Keratinocyte (primary cell): ENCODE data around the gene FRRS1L. TPM values are rescaled to one million over a fixed set of nuclear protein-coding genes. Genes with fewer than 3 reads are reported as not detected.

ENCODE experiments used
- DNase-seq: peaks from one replicate; pipeline ENCODE4 v3.0.0-alpha.2; 2011; ENCODE audit warnings: low read depth, missing footprints, low spot score
- FAIRE-seq: peaks from 2 replicates; lab custom pipeline; 2011; peaks lifted over from hg19 to GRCh38; lab: Jason Lieb, UNC
- H2AFZ ChIP-seq: 2 replicates; pipeline ENCODE4 v1.6.0; 2012; ENCODE audit warnings: low read length, control low read depth, inconsistent platforms; ENCODE audit not compliant: control insufficient read depth
- H3K27ac ChIP-seq: 2 replicates; pipeline ENCODE4 v1.5.1; 2011; ENCODE audit warnings: low read length; ENCODE audit not compliant: control insufficient read depth, insufficient read depth
- H3K27me3 ChIP-seq: 3 replicates; pipeline ENCODE4 v1.6.0; 2011; ENCODE audit warnings: low read length; ENCODE audit not compliant: control insufficient read depth, insufficient read depth; ENCODE audit errors: extremely low read depth
- H3K36me3 ChIP-seq, 2 experiments: 2 replicates in 1 of 2; 3 replicates in 1 of 2; pipeline ENCODE4 v1.5.1; 2011; ENCODE audit warnings: low read length in 2 of 2, mild to moderate bottlenecking in 1 of 2; ENCODE audit not compliant: control insufficient read depth in 2 of 2, insufficient read depth in 2 of 2; ENCODE audit errors: extremely low read depth in 1 of 2
- H3K4me1 ChIP-seq: 3 replicates; pipeline ENCODE4 v1.5.1; 2011; ENCODE audit warnings: low read length; ENCODE audit not compliant: control insufficient read depth, insufficient read depth; ENCODE audit errors: extremely low read depth
- H3K4me2 ChIP-seq: 3 replicates; pipeline ENCODE4 v1.6.0; 2011; ENCODE audit warnings: low read depth, low read length; ENCODE audit not compliant: control insufficient read depth, insufficient read depth; ENCODE audit errors: extremely low read depth
- H3K4me3 ChIP-seq, 3 experiments: fragments of 200-600 bp in 1 of 3; sonication (generic) in 1 of 3; 2 replicates in 2 of 3; 3 replicates in 1 of 3; pipeline ENCODE4 v1.5.1; 2011 to 2016; ENCODE audit warnings: low read length in 3 of 3, mild to moderate bottlenecking in 3 of 3, control low read depth in 2 of 3, inconsistent platforms in 1 of 3, low read depth in 1 of 3, mixed read lengths in 1 of 3, mixed run types in 1 of 3, moderate library complexity in 1 of 3; ENCODE audit not compliant: control insufficient read depth in 2 of 3, insufficient read depth in 2 of 3; ENCODE audit errors: extremely low read depth in 1 of 3
- H3K79me2 ChIP-seq: 2 replicates; pipeline ENCODE4 v1.6.0; 2012; ENCODE audit warnings: low read length; ENCODE audit not compliant: control insufficient read depth, insufficient read depth
- H3K9ac ChIP-seq: 3 replicates; pipeline ENCODE4 v1.6.0; 2011; ENCODE audit warnings: low read length; ENCODE audit not compliant: control insufficient read depth, insufficient read depth; ENCODE audit errors: extremely low read depth
- H3K9me1 ChIP-seq: 3 replicates; pipeline ENCODE4 v1.6.0; 2011; ENCODE audit warnings: low read length; ENCODE audit not compliant: control insufficient read depth, insufficient read depth; ENCODE audit errors: extremely low read depth
- H3K9me3 ChIP-seq: 2 replicates; pipeline ENCODE4 v1.5.1; 2012; ENCODE audit warnings: low read depth, low read length; ENCODE audit not compliant: control insufficient read depth
- H4K20me1 ChIP-seq: 3 replicates; pipeline ENCODE4 v1.6.0; 2011; ENCODE audit warnings: low read length; ENCODE audit not compliant: control insufficient read depth, insufficient read depth; ENCODE audit errors: extremely low read depth
- CTCF ChIP-seq, 3 experiments: IDR thresholded peaks in 1 of 3; conservative IDR thresholded peaks in 1 of 3; optimal IDR thresholded peaks in 1 of 3; 2 replicates in 2 of 3; 3 replicates in 1 of 3; pipeline versions ENCODE3 to v1.5.1; 2011; ENCODE audit warnings: low read length in 3 of 3, mild to moderate bottlenecking in 3 of 3, moderate library complexity in 2 of 3, control low read depth in 1 of 3, inconsistent platforms in 1 of 3; ENCODE audit not compliant: insufficient read depth in 2 of 3; ENCODE audit errors: extremely low read depth in 1 of 3
- EZH2 ChIP-seq: IDR thresholded peaks from one replicate; pipeline ENCODE4 v1.6.1; 2012; ENCODE audit warnings: inconsistent platforms, mild to moderate bottlenecking, low read length, moderate library complexity
- dilution Hi-C: fragments of 300-500 bp; cut with MboI; formaldehyde crosslinking; loops from one replicate; pipeline ENCODE4 v1.7.0; 2020; ENCODE audit warnings: low sequenced_read_pairs; ENCODE audit not compliant: extremely low pct_ligation_motif_present
- polyA plus RNA-seq, 5 experiments: library from polyadenylated mRNA; depleted of rRNA in 3 of 5; stranded (reverse) in 3 of 5; stranded (forward) in 1 of 5; unstranded in 1 of 5; fragments of >200 nt; gene quantifications; 1 replicate in 1 of 5; 2 replicates in 3 of 5; 3 replicates in 1 of 5; pipeline versions ENCODE4 v1.2.1 to v1.2.3, GENCODE V29; 2011 to 2012; ENCODE audit warnings: missing spikeins in 2 of 5, low read depth in 1 of 5, low replicate concordance in 1 of 5

Gene FRRS1L
- polyA plus RNA-seq, 1 donor (not counting 4 experiments of a cell fraction or from before 2014, with no cell fraction given) = not detected

- no peak overlapping the region for H3K9ac ChIP-seq
- FAIRE-seq (peak; percentile 69), DNase-seq (no peak)
These were observed 16.1 kb upstream of the FRRS1L start for GRCh38 chr9:109182940-109183798.

GRCh38 chr9:109182550-109182939 is 15.5 kb upstream of the FRRS1L start:
- Histone ChIP-seq H3K79me2 (no peaks in the 10 kb centered on the region), H3K36me3 (no peaks in the 10 kb centered on the region), H3K4me2 (no peak overlapping the region), H3K27me3 (peaks cover 10% of the 10 kb centered on the region), H3K9me3 (no peaks in the 10 kb centered on the region), H4K20me1 (no peaks in the 10 kb centered on the region), H3K4me3 (no peak overlapping the region), H2AFZ (no peak overlapping the region), H3K27ac (no peak overlapping the region), H3K4me1 (no peaks in the 10 kb centered on the region), H3K9ac (no peak overlapping the region), H3K9me1 (no peaks in the 10 kb centered on the region)
- no peak for FAIRE-seq
- TF ChIP-seq CTCF (optimal IDR thresholded peaks at IDR 0.05 in 1 of 3, IDR thresholded peaks at IDR 0.05 in 1 of 3, conservative IDR thresholded peaks at IDR 0.05 in 1 of 3; ENCODE audit: extremely low read depth in 1 of 3, insufficient read depth in 2 of 3, low read length in 3 of 3) = no peak
- no peak for TF ChIP-seq EZH2
- dilution Hi-C loops = loop anchor here (10.0 kb wide), 1 partner anchor 58 kb away; no protein-coding TSS in a partner anchor
- DNase-seq = no peak

More at GRCh38 chr9:109182940-109183798, 16.1 kb upstream of the FRRS1L start:
- peaks cover 10% of the 10 kb centered on the region for H3K27me3 ChIP-seq
- H3K79me2 ChIP-seq = no peaks in the 10 kb centered on the region
- H4K20me1 ChIP-seq = no peaks in the 10 kb centered on the region
- H3K27ac ChIP-seq = no peak overlapping the region
- no peaks in the 10 kb centered on the region for H3K36me3 ChIP-seq
- H3K9me1 ChIP-seq = no peaks in the 10 kb centered on the region
- no peaks in the 10 kb centered on the region for H3K4me1 ChIP-seq
- TF ChIP-seq EZH2 (no peak), CTCF (optimal IDR thresholded peaks at IDR 0.05 in 1 of 3, IDR thresholded peaks at IDR 0.05 in 1 of 3, conservative IDR thresholded peaks at IDR 0.05 in 1 of 3; ENCODE audit: extremely low read depth in 1 of 3, insufficient read depth in 2 of 3, low read length in 3 of 3) (peak; percentile 39 to 77 (median 55))
- no peak overlapping the region for H3K4me3 ChIP-seq
- H3K4me2 ChIP-seq = no peak overlapping the region
- H3K9me3 ChIP-seq = no peaks in the 10 kb centered on the region
- dilution Hi-C loops = loop anchor here (10.0 kb wide), 1 partner anchor 58 kb away; no protein-coding TSS in a partner anchor
- no peak overlapping the region for H2AFZ ChIP-seq
